ENCODE measurements around the gene SRGAP2C. TPM values are rescaled to one million over a fixed set of nuclear protein-coding genes. Genes with fewer than 3 reads are reported as not detected.
"Not testable (repeated sequence)": the region's sequence is repeated elsewhere in the genome, so short reads cannot be mapped to it uniquely, and the experiment has no call there.

The SRGAP2C gene
- total and polyA plus RNA-seq, 2 experiments from 2014 or later: 10.0 to 21.5 TPM

DNA sequence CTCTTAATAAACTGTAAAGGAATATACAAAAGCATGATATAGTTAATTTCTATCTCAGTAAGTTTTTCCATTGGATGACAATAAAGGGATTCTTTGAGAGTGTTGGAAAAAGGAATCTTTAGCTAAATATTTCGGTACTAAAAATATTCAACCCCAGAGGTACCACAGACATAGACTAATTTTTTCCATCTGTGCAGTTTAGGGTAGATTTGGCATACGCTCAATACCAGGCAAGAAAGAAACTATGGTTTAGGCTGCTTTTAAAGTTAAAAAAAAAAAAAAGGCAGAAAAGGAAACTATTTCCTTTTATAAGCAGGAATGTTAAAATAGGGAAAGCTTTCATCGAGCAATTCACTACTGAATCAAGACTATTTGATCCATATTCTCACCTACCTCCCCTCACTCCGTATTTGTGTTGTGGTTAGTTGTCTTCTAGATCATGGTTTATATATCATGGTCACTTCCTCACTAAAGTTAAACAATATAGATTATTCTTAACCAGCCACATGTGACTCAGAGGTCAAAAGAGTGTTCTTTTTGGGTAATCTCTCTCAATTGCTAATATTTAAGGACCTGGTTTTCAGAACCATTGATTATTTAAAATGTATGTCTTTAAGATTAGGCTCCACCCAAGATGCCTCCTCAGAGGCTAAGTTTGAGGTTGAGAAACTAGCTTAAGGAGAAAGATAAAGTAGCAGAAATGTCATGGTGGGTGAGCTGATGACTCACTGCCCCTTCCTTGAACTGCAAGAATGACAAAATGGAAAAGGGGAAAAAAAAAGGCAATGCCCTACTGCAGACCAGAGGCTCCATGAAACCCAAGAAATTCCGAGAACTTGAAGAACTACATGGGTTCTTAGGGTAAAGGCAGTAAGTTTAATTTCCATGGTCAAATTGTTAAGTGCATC is 20.7 kb upstream of the SRGAP2C start:
- not testable (repeated sequence) for H3K4me1 ChIP-seq (ENCODE audit: low read depth); H3K36me3 ChIP-seq; H3K27me3 ChIP-seq; H3K4me3 ChIP-seq; H3K9me3 ChIP-seq (ENCODE audit: low read depth); H3K27ac ChIP-seq
- peak in 1 of 2 donors; percentile 80 for DNase-seq (ENCODE audit: low read depth in 1 of 2, low spot score in 1 of 2)

DNA sequence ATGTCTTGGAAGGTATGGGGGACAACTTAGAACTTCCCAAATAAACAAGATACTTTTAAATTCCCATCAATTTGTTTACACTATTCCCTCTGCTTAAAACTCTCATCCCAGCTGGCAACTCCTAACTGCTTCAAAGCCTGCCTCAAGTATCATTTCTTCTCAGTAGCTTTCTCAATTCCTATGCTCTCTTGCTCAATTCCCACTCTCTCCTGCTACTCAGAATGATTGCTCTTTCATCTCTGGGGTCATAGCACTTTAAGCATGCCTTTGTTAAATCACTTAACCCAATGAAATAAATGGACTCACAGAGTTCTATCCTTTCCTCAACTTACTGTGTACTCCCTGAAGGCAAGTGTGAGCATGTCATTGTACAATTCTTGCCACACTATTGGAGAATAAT is 19.5 kb upstream of the SRGAP2C start:
- not testable (repeated sequence) for H3K27ac ChIP-seq; H3K4me3 ChIP-seq; H3K9me3 ChIP-seq (ENCODE audit: low read depth); H3K36me3 ChIP-seq; H3K4me1 ChIP-seq (ENCODE audit: low read depth); H3K27me3 ChIP-seq
- DNase-seq (ENCODE audit: low read depth in 1 of 2, low spot score in 1 of 2): peak in 1 of 2 donors; percentile 41

DNA sequence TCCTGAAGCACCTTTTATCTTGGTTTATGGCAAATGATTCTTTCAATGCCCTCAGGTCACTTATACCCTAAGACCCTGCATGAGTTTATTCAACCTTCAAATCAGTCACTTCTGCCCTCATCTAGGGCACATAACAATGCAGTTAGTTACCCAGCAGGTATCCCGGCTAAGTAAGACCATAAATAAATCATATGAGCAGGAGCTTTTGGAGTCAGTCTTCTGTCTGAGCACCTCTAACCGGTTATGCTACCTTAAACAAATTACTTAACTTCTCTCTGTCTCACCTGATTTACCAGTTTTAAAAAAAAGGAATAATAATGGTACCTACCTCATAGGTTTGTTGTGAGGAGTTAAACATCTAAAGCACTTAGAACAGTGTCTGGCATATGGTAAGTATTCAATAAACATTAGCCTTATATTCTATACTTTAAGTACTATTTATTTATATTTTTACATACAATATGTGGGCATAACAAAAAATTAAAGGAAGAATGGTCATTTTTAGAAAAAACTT is 17.5 kb upstream of the SRGAP2C start:
- H3K36me3 ChIP-seq; H3K4me1 ChIP-seq (ENCODE audit: low read depth); H3K27ac ChIP-seq; DNase-seq (ENCODE audit: low read depth in 1 of 2, low spot score in 1 of 2); H3K9me3 ChIP-seq (ENCODE audit: low read depth); H3K27me3 ChIP-seq; H3K4me3 ChIP-seq: not testable (repeated sequence)

DNA sequence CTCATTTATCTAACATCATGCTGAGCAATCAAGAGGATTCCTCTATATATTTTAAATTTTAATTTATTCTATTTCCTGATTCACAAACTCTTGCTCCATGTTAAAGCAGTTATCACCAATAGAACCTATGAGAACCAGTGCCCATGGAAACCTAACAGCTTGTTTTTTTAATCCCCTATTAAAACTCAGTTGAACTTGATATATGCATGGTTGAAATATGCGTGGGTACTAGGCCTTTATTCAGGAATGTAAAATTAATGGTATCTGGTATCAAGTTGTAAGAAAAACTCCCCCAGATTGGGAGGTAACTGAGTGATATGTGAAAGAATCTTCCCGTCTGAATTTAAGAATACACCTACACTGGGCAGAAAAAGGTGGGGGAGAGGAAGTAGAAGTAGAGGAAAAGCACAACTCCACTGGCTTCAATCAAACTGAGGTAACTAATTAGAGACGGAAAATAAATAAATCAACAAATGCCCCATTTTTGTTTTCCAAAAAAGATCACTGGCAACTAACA is 16.6 kb upstream of the SRGAP2C start:
- H3K9me3 ChIP-seq (ENCODE audit: low read depth); DNase-seq (ENCODE audit: low read depth in 1 of 2, low spot score in 1 of 2); H3K4me1 ChIP-seq (ENCODE audit: low read depth); H3K27me3 ChIP-seq; H3K36me3 ChIP-seq; H3K27ac ChIP-seq; H3K4me3 ChIP-seq: not testable (repeated sequence)

DNA sequence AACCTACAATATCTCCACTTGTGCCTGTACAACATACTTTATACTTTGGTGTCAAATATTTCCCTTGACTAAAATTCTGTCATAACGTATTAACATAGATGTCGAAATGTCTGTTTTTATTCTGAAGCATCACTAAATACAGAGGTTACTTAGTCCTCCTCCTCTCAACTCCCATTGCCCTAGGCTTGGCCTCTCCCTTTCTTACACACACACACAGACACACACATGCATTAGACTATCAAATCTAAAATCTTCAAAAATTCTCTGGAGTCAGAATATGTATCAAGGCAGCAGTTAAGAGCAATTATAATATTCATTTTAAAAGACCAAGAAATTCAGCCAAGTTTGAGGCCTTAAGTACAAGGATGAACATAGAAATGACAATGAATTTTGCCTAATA is 8.1 kb upstream of the SRGAP2C start:
- H3K27me3 ChIP-seq; H3K4me1 ChIP-seq (ENCODE audit: low read depth); DNase-seq (ENCODE audit: low read depth in 1 of 2, low spot score in 1 of 2); H3K9me3 ChIP-seq (ENCODE audit: low read depth); H3K36me3 ChIP-seq; H3K27ac ChIP-seq; H3K4me3 ChIP-seq: not testable (repeated sequence)

DNA sequence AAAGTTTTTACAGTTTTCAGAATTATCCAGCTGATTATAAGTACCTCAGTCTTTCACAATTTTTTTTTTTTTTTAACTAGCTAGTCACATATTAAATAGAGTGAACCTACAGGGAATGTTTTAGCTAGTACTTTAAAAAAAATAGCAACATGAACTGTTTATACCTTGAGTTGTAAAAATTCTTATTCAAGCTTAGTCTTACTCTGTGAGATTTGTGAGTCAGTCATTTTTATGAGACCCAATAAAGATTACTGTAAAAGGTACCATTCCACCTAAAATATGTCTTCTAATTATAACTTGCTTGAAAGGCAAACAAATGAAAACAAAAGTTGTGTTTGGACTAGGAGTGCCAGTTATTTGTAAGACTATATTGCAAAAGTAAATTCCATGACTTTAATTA is 6.6 kb upstream of the SRGAP2C start:
- DNase-seq (ENCODE audit: low read depth in 1 of 2, low spot score in 1 of 2); H3K4me1 ChIP-seq (ENCODE audit: low read depth); H3K27me3 ChIP-seq; H3K36me3 ChIP-seq; H3K27ac ChIP-seq; H3K4me3 ChIP-seq; H3K9me3 ChIP-seq (ENCODE audit: low read depth): not testable (repeated sequence)

DNA sequence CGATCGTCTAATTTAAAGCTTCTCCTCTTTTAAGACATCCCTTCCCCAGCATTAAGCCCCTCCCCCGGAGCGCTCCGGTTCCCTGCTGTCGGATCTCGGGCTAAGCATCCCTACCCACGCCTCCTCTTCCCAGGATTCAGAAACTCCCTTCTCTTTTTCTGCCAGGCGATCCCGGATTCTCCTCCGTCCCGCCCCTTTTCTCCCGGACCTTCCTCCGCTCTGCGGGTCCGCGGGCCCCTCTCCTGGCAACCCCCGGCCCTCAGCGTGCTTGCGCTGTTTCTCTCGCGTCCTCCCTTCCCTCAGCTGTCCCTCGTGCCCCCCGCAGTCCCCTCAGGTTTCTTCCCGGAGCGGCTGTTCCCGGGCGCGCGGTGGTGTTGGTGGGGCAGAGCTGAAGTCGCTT is 908 bp upstream of the SRGAP2C start:
- H3K36me3 ChIP-seq; H3K4me1 ChIP-seq (ENCODE audit: low read depth); H3K27ac ChIP-seq; H3K9me3 ChIP-seq (ENCODE audit: low read depth); H3K27me3 ChIP-seq: not testable (repeated sequence)
- peak in 1 of 2 donors; percentile 0 for DNase-seq (ENCODE audit: low read depth in 1 of 2, low spot score in 1 of 2)
- peak overlapping the region; percentile 45 for H3K4me3 ChIP-seq

DNA sequence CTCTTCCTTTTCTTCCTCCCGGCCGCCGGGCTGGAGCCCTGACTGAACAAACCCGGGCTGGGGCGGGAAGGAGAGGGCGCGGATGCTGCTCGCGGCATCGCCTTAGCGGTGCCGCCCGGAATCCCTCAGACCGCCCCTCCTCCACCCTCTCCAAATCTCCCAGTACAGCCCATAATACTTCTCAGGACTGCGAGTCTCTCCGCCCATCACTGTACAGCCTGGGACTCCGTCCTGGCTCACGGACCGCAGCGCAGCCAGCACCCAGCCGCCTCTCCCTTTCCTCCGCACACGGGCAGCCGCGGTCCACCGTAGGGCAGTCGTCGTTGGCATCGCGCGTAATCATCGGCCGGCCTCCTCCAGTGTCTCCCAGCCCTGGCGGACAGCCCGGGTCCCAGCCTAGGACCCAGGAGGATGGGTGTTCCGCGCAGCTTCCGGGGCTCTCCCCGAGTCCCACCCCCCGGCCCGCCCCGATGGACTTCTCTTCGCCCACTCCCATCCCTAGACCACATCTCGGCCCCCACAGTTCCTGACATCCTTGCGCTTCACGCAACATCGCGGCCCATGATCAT is 449 bp downstream of the SRGAP2C start:
- peak overlapping the region; percentile 45 for H3K4me3 ChIP-seq
- not testable (repeated sequence) for H3K9me3 ChIP-seq (ENCODE audit: low read depth); DNase-seq (ENCODE audit: low read depth in 1 of 2, low spot score in 1 of 2); H3K27ac ChIP-seq; H3K27me3 ChIP-seq; H3K4me1 ChIP-seq (ENCODE audit: low read depth); H3K36me3 ChIP-seq

DNA sequence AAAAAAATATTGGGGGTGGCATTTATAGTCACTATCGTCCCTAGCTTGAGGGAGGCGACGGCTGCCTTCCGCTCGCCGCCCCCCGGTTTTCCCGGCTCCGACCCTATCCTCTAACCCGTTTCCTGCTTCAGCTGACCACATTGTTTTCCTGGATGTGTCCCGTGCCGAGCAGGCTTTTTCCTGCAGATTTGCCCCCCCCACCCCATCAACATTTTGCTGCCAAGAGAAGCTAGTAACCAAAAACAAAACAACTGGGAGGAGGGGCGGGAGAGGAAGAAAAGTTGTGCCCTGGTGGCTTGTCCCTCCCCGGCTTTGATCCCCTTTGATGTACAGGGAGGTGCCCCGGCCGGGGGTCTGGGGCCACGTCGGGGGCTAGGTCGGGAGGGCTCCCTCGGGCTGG is 1.4 kb downstream of the SRGAP2C start:
- not testable (repeated sequence) for H3K27me3 ChIP-seq; H3K4me1 ChIP-seq (ENCODE audit: low read depth); H3K36me3 ChIP-seq; H3K27ac ChIP-seq; H3K9me3 ChIP-seq (ENCODE audit: low read depth); DNase-seq (ENCODE audit: low read depth in 1 of 2, low spot score in 1 of 2)
- peak overlapping the region; percentile 27 for H3K4me3 ChIP-seq

DNA sequence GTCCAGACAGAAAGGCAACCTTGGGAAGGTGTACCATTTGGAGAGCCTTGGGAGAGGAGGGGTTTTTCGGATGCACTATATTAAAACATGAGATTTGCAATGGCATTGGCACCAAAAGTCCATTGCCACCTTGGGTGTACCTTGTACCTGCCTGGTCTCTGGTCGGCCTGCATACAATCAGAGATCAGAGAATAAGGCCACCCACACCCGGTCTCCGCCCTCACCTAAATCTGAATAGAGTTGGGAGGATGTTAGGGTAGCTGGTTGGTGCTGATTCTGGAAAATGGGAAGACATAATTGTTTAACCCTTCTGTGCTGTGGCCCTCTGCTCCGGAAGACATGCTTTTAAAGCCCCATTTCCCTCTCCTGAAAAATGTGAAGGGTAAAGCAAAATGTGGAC is 3.1 kb downstream of the SRGAP2C start:
- not testable (repeated sequence) for H3K4me3 ChIP-seq; H3K9me3 ChIP-seq (ENCODE audit: low read depth); DNase-seq (ENCODE audit: low read depth in 1 of 2, low spot score in 1 of 2); H3K4me1 ChIP-seq (ENCODE audit: low read depth); H3K36me3 ChIP-seq; H3K27me3 ChIP-seq; H3K27ac ChIP-seq

DNA sequence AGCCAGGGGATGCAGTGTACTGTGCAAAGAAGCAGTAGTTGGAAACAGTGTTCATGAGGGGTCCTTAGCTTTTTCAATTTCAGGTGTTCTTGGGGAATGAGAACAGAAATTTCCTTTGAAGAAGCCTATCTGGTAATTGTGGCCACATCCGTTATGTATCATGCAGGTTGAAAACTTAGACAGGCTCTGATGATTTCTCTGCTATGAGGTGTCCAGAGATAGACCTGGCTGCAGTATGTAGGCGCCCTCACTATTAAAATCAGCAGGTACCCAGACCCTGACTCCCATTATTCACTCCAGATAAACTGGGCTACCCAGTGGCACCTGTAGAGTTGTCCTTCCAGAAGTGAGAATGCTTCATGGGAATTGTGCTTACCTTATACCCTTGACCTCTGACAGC is 7.7 kb downstream of the SRGAP2C start:
- not testable (repeated sequence) for H3K27ac ChIP-seq; H3K9me3 ChIP-seq (ENCODE audit: low read depth); H3K4me3 ChIP-seq; DNase-seq (ENCODE audit: low read depth in 1 of 2, low spot score in 1 of 2); H3K4me1 ChIP-seq (ENCODE audit: low read depth); H3K36me3 ChIP-seq; H3K27me3 ChIP-seq

DNA sequence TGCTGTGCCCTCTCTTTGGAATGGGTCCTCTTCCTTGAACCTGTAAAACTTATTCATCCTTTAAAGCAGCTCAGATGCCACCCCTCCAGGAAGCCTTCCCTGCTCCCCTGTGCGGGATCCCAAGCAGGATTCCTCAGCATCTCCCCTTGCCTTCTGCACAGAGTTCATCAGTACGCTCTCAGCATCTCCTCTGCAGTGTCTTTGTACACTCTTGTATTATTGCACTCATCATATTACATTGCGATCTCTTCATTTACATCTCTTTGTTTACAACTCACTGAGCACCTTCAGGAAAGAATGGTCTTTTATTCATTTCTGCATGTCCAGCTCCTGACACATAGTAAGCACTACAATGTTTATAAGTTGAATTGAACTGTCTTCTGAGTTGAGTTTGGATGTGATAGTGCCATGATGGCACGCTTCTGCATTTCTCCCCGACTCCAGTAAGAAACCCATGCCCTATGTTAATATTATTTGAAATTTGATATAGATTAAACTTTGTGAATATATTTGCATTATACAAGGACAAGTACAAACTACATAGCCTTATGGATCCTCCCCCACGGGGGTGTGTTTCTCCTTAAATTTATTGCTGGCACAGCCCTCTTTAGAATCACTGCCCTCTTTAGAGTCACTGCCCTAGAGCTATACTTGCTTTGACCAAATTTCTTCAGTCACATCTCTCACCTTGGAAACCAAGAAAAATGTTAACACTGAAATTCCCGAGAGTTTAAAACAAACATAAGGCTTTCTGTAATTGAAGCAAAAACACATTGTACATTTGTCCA is 12.5 kb downstream of the SRGAP2C start:
- not testable (repeated sequence) for H3K36me3 ChIP-seq; H3K9me3 ChIP-seq (ENCODE audit: low read depth); H3K27ac ChIP-seq; DNase-seq (ENCODE audit: low read depth in 1 of 2, low spot score in 1 of 2); H3K27me3 ChIP-seq; H3K4me3 ChIP-seq; H3K4me1 ChIP-seq (ENCODE audit: low read depth)

DNA sequence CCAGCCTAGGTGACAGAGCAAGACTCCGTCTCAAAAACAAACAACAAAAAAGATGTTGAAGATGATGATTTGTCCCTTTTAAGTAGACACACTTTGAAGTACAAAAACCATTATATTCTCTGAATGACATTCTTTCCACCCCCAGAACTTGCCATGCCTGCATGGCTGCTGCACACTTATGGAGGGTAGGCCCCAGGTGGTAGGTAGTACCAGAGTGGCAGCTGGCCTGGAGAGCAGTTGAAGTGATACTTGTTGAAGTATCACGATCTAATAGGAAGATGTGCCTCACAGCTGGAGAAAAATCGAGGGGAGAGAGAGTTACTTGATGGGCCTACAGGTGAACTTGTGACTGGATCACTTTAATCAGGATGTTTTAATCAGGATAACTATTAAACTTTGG is 15.0 kb downstream of the SRGAP2C start:
- H3K36me3 ChIP-seq; H3K4me3 ChIP-seq; DNase-seq (ENCODE audit: low read depth in 1 of 2, low spot score in 1 of 2); H3K27me3 ChIP-seq; H3K4me1 ChIP-seq (ENCODE audit: low read depth); H3K9me3 ChIP-seq (ENCODE audit: low read depth); H3K27ac ChIP-seq: not testable (repeated sequence)

DNA sequence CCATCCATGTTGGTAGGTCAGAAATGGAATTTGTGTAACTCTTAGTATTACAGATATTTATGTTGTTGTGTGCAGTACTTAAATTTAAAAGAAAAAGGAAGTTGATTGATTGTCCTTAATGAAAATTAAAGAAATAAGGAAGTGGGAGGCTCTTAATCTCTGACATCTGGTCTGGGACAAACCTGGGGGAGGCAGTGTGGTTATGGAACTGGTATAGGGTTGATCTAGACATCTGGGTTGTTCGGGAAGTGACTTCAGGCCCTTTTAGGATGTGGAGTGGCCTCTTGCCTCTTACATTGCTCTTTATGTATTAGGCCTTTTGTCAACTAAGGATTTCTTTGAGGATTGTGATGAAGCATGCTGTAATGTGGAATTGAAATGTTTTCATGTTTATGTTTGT is 15.5 kb downstream of the SRGAP2C start:
- H3K4me1 ChIP-seq (ENCODE audit: low read depth); DNase-seq (ENCODE audit: low read depth in 1 of 2, low spot score in 1 of 2); H3K27me3 ChIP-seq; H3K36me3 ChIP-seq; H3K9me3 ChIP-seq (ENCODE audit: low read depth); H3K4me3 ChIP-seq; H3K27ac ChIP-seq: not testable (repeated sequence)

All from cardiac muscle cell (in vitro differentiated cells and primary cell).